HEK293 (cell line): Measurements from ENCODE around the gene PLLP.

ENCODE experiments used
- CTCF ChIA-PET: fragments of 350-600 bp; formaldehyde crosslinking; extraction: SDS; loops from one replicate; lab custom pipeline; 2021; ENCODE audit warnings: antibody characterized with exemption; lab: Yijun Ruan, JAX
- POLR2A ChIA-PET: fragments of 300-600 bp; formaldehyde crosslinking; extraction: SDS; loops from one replicate; lab custom pipeline; 2020; ENCODE audit warnings: antibody characterized with exemption, inconsistent platforms; lab: Yijun Ruan, JAX
- H3K27ac ChIP-seq: fragments of 200-500 bp; sonication (Bioruptor generic); 2 replicates; pipeline ENCODE4 v1.5.1; 2014; ENCODE audit warnings: low read depth, low read length, control low read depth, inconsistent platforms; ENCODE audit errors: extremely low read depth
- H3K36me3 ChIP-seq, 2 experiments: fragments of 200-500 bp in 1 of 2; sonication (Bioruptor generic) in 1 of 2; 1 replicate in 1 of 2; 2 replicates in 1 of 2; pipeline ENCODE4 v1.5.1; 2014 to 2017; ENCODE audit warnings: inconsistent platforms in 2 of 2, low read length in 2 of 2; ENCODE audit not compliant: control insufficient read depth in 2 of 2, insufficient read depth in 1 of 2
- H3K4me1 ChIP-seq: fragments of 200-500 bp; sonication (Bioruptor generic); 2 replicates; pipeline ENCODE4 v1.5.1; 2014; ENCODE audit warnings: mild to moderate bottlenecking, low read length, inconsistent platforms; ENCODE audit not compliant: control insufficient read depth, insufficient read depth
- H3K4me3 ChIP-seq: 2 replicates; pipeline ENCODE4 v1.5.1; 2011; ENCODE audit warnings: low read depth, mild to moderate bottlenecking, control low read depth, low read length, moderate library complexity
- H3K9me3 ChIP-seq: fragments of 200-500 bp; sonication (Bioruptor generic); 2 replicates; pipeline ENCODE4 v1.5.1; 2014; ENCODE audit warnings: low read depth, low read length, inconsistent platforms; ENCODE audit not compliant: control insufficient read depth, insufficient read depth
- KLF7 ChIP-seq: fragments of 450-650 bp; formaldehyde crosslinking; IDR thresholded peaks from 2 replicates; pipeline ENCODE4 v1.5.1; 2016; ENCODE audit warnings: missing biosample characterization, missing genetic modification characterization, borderline replicate concordance
- PATZ1 ChIP-seq: fragments of 450-650 bp; formaldehyde crosslinking; IDR thresholded peaks from 2 replicates; pipeline ENCODE4 v1.5.1; 2016; ENCODE audit warnings: missing biosample characterization, missing genetic modification characterization
- PRDM10 ChIP-seq: fragments of 450-650 bp; formaldehyde crosslinking; IDR thresholded peaks from 2 replicates; pipeline ENCODE4 v1.5.1; 2016; ENCODE audit warnings: missing biosample characterization, missing genetic modification characterization
- SCRT1 ChIP-seq: fragments of 450-650 bp; formaldehyde crosslinking; IDR thresholded peaks from 2 replicates; pipeline ENCODE4 v1.5.1; 2016; ENCODE audit warnings: missing biosample characterization, missing genetic modification characterization, borderline replicate concordance
- SCRT2 ChIP-seq: fragments of 450-650 bp; formaldehyde crosslinking; IDR thresholded peaks from 2 replicates; pipeline ENCODE4 v1.5.1; 2016; ENCODE audit warnings: missing biosample characterization, missing genetic modification characterization
- TSHZ1 ChIP-seq: fragments of 450-650 bp; formaldehyde crosslinking; IDR thresholded peaks from 2 replicates; pipeline ENCODE4 v1.5.1; 2016; ENCODE audit warnings: missing biosample characterization, missing genetic modification characterization, borderline replicate concordance
- ZBTB6 ChIP-seq: fragments of 450-650 bp; formaldehyde crosslinking; IDR thresholded peaks from 2 replicates; pipeline ENCODE4 v1.5.1; 2017; ENCODE audit warnings: missing biosample characterization, missing genetic modification characterization
- ZNF335 ChIP-seq: fragments of 450-650 bp; formaldehyde crosslinking; conservative IDR thresholded peaks from 2 replicates; pipeline ENCODE4 v1.5.1; 2016; ENCODE audit warnings: missing biosample characterization, missing genetic modification characterization
- ZNF354C ChIP-seq: fragments of 450-650 bp; formaldehyde crosslinking; IDR thresholded peaks from 2 replicates; pipeline ENCODE4 v1.5.1; 2016; ENCODE audit warnings: missing biosample characterization, missing genetic modification characterization, low read depth, borderline replicate concordance
- ZNF785 ChIP-seq: fragments of 450-650 bp; formaldehyde crosslinking; IDR thresholded peaks from 2 replicates; pipeline ENCODE4 v1.5.1; 2016; ENCODE audit warnings: missing biosample characterization, missing genetic modification characterization
- ZSCAN23 ChIP-seq: fragments of 450-650 bp; formaldehyde crosslinking; IDR thresholded peaks from 2 replicates; pipeline ENCODE4 v1.5.1; 2016; ENCODE audit warnings: missing biosample characterization, missing genetic modification characterization
- ZSCAN4 ChIP-seq: fragments of 450-650 bp; formaldehyde crosslinking; IDR thresholded peaks from 2 replicates; pipeline ENCODE4 v1.5.1; 2017; ENCODE audit warnings: missing biosample characterization, missing genetic modification characterization

The PLLP gene

GRCh38 chr16:57313509-57313908 lies 29.0 kb upstream of the PLLP start:
- POLR2A ChIA-PET: no interaction called here
- CTCF ChIA-PET: interaction anchor here (0.6 to 1.1 kb wide), 2 partner anchors 104 to 109 kb away, joined by 3 to 4 read pairs; no protein-coding TSS in a partner anchor
- Histone ChIP-seq H3K36me3 (no peaks in the 10 kb centered on the region), H3K9me3 (no peaks in the 10 kb centered on the region), H3K27ac (no peak overlapping the region), H3K4me3 (no peak overlapping the region), H3K4me1 (no peaks in the 10 kb centered on the region)
- TF ChIP-seq ZSCAN4 (peak; percentile 79), ZBTB6 (tag by site-specific recombination) (no peak)

- H3K27ac ChIP-seq: no peak overlapping the region
- TF ChIP-seq ZNF785 (no peak), ZNF354C (tag by site-specific recombination) (no peak), KLF7 (tag by site-specific recombination) (no peak), ZSCAN23 (no peak), PATZ1 (tag by site-specific recombination) (no peak), SCRT2 (tag by site-specific recombination) (peak; percentile 84), TSHZ1 (no peak), PRDM10 (tag by site-specific recombination) (no peak), ZNF335 (tag by site-specific recombination) (no peak), SCRT1 (tag by site-specific recombination) (peak; percentile 55; the same call in 1 of the 2 replicates)
- H3K9me3 ChIP-seq: no peaks in the 10 kb centered on the region
- H3K4me3 ChIP-seq: no peak overlapping the region
- POLR2A ChIA-PET: no interaction called here
- H3K36me3 ChIP-seq: no peaks in the 10 kb centered on the region
- CTCF ChIA-PET: interaction anchor here (0.6 to 1.6 kb wide), 3 partner anchors 9 to 107 kb away, joined by 3 to 10 read pairs (median 4); no protein-coding TSS in a partner anchor
- no peaks in the 10 kb centered on the region for H3K4me1 ChIP-seq
Measured at GRCh38 chr16:57310801-57311200, 26.3 kb upstream of the PLLP start.
